CD4-positive, alpha-beta T cell treated with Interleukin-12 subunit alpha and Interleukin-12 subunit beta, for 1 hour (primary cell): Measurements from ENCODE around the gene NEU4.
"Not testable (repeated sequence)": the region's sequence is repeated elsewhere in the genome, so short reads cannot be mapped to it uniquely, and the experiment has no call there.

Experiments used
- DNase-seq: peaks from one replicate; pipeline ENCODE4 v3.0.0-alpha.2; 2020

NEU4 gene

GRCh38 chr2:241799522-241800197 is 9.3 kb upstream of the NEU4 start:
- DNase-seq = no peak

- DNase-seq = not testable (repeated sequence)
Observed at GRCh38 chr2:241800198-241800903, 8.6 kb upstream of the NEU4 start.

- no peak for DNase-seq
Observed at GRCh38 chr2:241801611-241802420, 7.2 kb upstream of the NEU4 start.

- DNase-seq = no peak
Observed at GRCh38 chr2:241802421-241803318, 6.3 kb upstream of the NEU4 start.

GRCh38 chr2:241803387-241804325 is 5.3 kb upstream of the NEU4 start:
- peak; percentile 66 for DNase-seq

GRCh38 chr2:241804326-241805229 is 4.4 kb upstream of the NEU4 start:
- peak; percentile 33 for DNase-seq

GRCh38 chr2:241806217-241806616 is 2.8 kb upstream of the NEU4 start:
- not testable (repeated sequence) for DNase-seq

- DNase-seq = no peak
Observed at GRCh38 chr2:241808051-241808720, 807 bp upstream of the NEU4 start.

- no peak for DNase-seq
Observed at GRCh38 chr2:241809383-241810306, 652 bp downstream of the NEU4 start.

GRCh38 chr2:241810307-241811200 is 1.6 kb downstream of the NEU4 start:
- no peak for DNase-seq

- DNase-seq = no peak
Observed at GRCh38 chr2:241811201-241811951, 2.4 kb downstream of the NEU4 start.

GRCh38 chr2:241811952-241812729 is 3.1 kb downstream of the NEU4 start:
- no peak for DNase-seq

- no peak for DNase-seq
Observed at GRCh38 chr2:241812730-241813643, 4.0 kb downstream of the NEU4 start.

GRCh38 chr2:241813644-241814392 is 4.8 kb downstream of the NEU4 start:
- DNase-seq = peak; percentile 46
